Keratinocyte (primary cell): ENCODE results near the gene PRR5.

Source experiments
- EZH2 ChIP-seq: IDR thresholded peaks from one replicate; pipeline ENCODE4 v1.6.1; 2012; ENCODE audit warnings: inconsistent platforms, mild to moderate bottlenecking, low read length, moderate library complexity
- TF ChIP-seq, protein P1 (sequence below), 3 experiments: IDR thresholded peaks in 1 of 3; conservative IDR thresholded peaks in 1 of 3; optimal IDR thresholded peaks in 1 of 3; 2 replicates in 2 of 3; 3 replicates in 1 of 3; pipeline versions ENCODE3 to v1.5.1; 2011; ENCODE audit warnings: low read length in 3 of 3, mild to moderate bottlenecking in 3 of 3, moderate library complexity in 2 of 3, control low read depth in 1 of 3, inconsistent platforms in 1 of 3; ENCODE audit not compliant: insufficient read depth in 2 of 3; ENCODE audit errors: extremely low read depth in 1 of 3

DNA sequence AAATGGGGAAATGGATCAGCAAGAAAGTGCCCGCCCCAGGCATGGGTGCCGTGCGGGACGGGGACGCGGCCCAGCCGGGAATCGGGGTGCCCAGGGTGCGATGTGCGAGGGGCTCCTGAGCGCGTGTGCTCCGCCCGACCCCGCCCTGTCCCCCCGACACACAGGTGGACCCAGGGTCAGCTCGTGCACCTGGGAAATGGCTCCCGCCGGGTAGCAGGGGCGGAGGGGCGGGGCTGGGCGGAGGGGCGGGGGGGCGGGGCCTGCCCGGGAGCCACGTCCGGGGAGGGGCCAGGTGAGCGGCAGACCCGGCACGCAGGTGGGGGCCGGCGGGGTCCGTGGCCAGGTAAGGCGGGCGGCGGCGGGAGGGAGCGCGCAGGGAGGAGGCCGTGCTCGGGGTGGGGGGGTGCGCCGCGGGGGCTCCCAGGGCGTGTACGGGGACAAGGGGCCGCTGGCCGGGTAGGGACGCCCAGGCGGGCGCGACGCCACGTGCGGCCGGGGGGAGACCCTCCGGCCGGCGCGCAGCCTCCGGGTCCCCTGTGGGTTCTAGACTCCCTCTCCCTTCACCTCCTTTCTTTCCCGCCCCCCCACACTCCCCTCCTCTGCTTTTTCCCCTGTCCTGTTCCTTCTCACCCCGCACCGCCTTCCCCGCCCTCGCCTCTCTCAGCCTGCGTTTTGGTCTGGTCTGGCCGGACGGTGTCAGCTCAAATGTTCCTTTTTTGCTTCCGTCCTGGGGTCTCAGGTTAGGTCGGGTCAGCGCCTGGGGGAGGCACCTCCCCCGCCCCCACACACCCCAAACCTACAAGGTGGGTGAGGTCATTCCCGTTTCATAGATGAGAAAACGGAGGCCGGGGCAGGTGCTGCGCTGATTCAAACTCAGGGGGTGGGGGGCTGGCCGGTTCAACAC, 50.5 kb downstream of the PRR5 start, which contains the start of gene ARHGAP8:
- TF ChIP-seq, protein P1, sequence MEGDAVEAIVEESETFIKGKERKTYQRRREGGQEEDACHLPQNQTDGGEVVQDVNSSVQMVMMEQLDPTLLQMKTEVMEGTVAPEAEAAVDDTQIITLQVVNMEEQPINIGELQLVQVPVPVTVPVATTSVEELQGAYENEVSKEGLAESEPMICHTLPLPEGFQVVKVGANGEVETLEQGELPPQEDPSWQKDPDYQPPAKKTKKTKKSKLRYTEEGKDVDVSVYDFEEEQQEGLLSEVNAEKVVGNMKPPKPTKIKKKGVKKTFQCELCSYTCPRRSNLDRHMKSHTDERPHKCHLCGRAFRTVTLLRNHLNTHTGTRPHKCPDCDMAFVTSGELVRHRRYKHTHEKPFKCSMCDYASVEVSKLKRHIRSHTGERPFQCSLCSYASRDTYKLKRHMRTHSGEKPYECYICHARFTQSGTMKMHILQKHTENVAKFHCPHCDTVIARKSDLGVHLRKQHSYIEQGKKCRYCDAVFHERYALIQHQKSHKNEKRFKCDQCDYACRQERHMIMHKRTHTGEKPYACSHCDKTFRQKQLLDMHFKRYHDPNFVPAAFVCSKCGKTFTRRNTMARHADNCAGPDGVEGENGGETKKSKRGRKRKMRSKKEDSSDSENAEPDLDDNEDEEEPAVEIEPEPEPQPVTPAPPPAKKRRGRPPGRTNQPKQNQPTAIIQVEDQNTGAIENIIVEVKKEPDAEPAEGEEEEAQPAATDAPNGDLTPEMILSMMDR (optimal IDR thresholded peaks at IDR 0.05 in 1 of 3, IDR thresholded peaks at IDR 0.05 in 1 of 3, conservative IDR thresholded peaks at IDR 0.05 in 1 of 3; ENCODE audit: extremely low read depth in 1 of 3, insufficient read depth in 2 of 3, low read length in 3 of 3) = no peak
- no peak for TF ChIP-seq EZH2
